H1 (cell line): ENCODE results near the gene PHTF2.

Experiments used
- CTCF ChIP-seq, 3 experiments: IDR thresholded peaks; 1 replicate in 2 of 3; 2 replicates in 1 of 3; pipeline versions ENCODE4 v1.5.1 to v1.6.1; 2011; ENCODE audit warnings: low read length in 3 of 3, mild to moderate bottlenecking in 3 of 3, inconsistent platforms in 2 of 3, low read depth in 1 of 3, moderate library complexity in 1 of 3; ENCODE audit not compliant: insufficient read depth in 1 of 3; ENCODE audit errors: control extremely low read depth in 1 of 3
- SP1 ChIP-seq: IDR thresholded peaks from 2 replicates; pipeline ENCODE4 v1.6.1; 2011; ENCODE audit warnings: low read depth, low read length

DNA sequence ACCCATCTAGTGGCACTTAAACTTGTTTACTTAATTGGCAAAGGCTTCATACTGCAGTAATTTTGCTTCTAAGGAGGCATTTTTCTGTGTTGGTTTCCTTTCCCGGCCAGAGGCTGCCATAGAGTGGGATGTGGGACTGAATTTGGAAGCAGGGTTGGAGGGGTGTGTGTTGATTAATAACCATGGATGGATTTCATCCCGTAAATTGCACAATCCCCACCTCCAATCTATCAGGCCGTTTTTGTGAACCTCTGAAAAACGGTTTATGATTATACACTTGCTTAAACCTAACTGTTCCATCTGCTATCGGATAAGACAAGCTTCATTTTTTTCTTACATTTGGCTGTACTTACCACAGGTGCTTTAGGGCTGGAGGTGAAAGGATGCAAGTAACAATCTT, 1.6 kb upstream of the PHTF2 start:
- TF ChIP-seq SP1 (no peak), CTCF (IDR thresholded peaks at IDR 0.05; ENCODE audit: control extremely low read depth in 1 of 3, insufficient read depth in 1 of 3, low read depth in 1 of 3, low read length in 3 of 3) (no peak)
